NCI-H748 (cell line): Measurements from ENCODE around the gene CYP2C9.

Source experiments
- DNase-seq: peaks from one replicate; lab custom pipeline; 2025; ENCODE audit not compliant: unreplicated experiment; lab: John Stamatoyannopoulos, UW

Gene CYP2C9

GRCh38 chr10:95035332-95036295 lies 97.2 kb downstream of the CYP2C9 start:
- peak; percentile 15 for DNase-seq

- DNase-seq: no peak
Observed at GRCh38 chr10:95039281-95039680, 100.8 kb downstream of the CYP2C9 start.
